CD4-positive, alpha-beta T cell treated with Interleukin-2 at 100 ng/mL for 4 hours (primary cell): ENCODE measurements around the gene RAB41.
A peak's percentile ranks its signal among the peaks of the same experiment; 100 is the strongest.
"Not testable (repeated sequence)": the region's sequence is repeated elsewhere in the genome, so short reads cannot be mapped to it uniquely, and the experiment has no call there.

ENCODE experiments used
- DNase-seq: peaks from one replicate; pipeline ENCODE4 v3.0.0-alpha.2; 2020; ENCODE audit warnings: low spot score

The RAB41 gene

GRCh38 chrX:70289793-70290770 is 8.1 kb downstream of the RAB41 start, which contains the start of the genes KIF4A and PDZD11:
Gene KIF4A, plus strand, starts transcription at chrX:70290104. Its CDS starts 355 bp downstream, at chrX:70290459.
Gene PDZD11, minus strand, starts transcription at chrX:70289927. Its CDS starts 586 bp downstream, at chrX:70289341.
- DNase-seq: peak; percentile 76

- no peak for DNase-seq
These were observed 10.8 kb downstream of the RAB41 start for GRCh38 chrX:70292788-70293187.

GRCh38 chrX:70293621-70294020 is 11.6 kb downstream of the RAB41 start:
- DNase-seq: no peak

- no peak for DNase-seq
These were observed 19.7 kb downstream of the RAB41 start for GRCh38 chrX:70301716-70302115.

GRCh38 chrX:70313503-70313902 is 31.5 kb downstream of the RAB41 start:
- DNase-seq: no peak

GRCh38 chrX:70322784-70323183 is 40.8 kb downstream of the RAB41 start:
- DNase-seq: no peak

GRCh38 chrX:70323628-70324027 is 41.7 kb downstream of the RAB41 start:
- not testable (repeated sequence) for DNase-seq

GRCh38 chrX:70324326-70324725 is 42.4 kb downstream of the RAB41 start:
- no peak for DNase-seq

- no peak for DNase-seq
These were observed 49.2 kb downstream of the RAB41 start for GRCh38 chrX:70331161-70331560.

GRCh38 chrX:70332600-70332999 is 50.6 kb downstream of the RAB41 start:
- no peak for DNase-seq
